ENCODE measurements around the gene ASPRV1.

ASPRV1 gene

DNA sequence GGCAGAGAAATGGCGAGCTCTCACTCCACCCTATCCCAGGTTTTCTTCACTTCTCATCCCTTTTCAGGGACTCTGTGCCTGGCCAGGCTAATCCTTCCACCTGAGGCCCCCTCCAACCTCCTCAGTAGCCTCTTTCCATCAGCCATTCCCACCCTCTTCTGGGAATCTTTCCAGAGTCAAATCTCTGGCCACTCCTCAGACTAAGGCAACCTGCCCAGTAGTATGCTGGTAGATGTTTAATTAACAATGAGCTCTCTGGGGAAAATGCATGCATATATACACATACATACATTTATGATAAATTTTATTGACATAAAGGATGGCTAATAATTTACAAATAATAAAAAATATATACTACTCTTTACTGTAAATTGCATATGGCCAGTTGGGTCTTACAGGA, 11.4 kb upstream of the ASPRV1 start:
- H3K4me3 ChIP-seq (ENCODE audit: low read depth, low read length), result no peak overlapping the region
- no peaks in the 10 kb centered on the region for H3K36me3 ChIP-seq
- TF ChIP-seq, protein P1, sequence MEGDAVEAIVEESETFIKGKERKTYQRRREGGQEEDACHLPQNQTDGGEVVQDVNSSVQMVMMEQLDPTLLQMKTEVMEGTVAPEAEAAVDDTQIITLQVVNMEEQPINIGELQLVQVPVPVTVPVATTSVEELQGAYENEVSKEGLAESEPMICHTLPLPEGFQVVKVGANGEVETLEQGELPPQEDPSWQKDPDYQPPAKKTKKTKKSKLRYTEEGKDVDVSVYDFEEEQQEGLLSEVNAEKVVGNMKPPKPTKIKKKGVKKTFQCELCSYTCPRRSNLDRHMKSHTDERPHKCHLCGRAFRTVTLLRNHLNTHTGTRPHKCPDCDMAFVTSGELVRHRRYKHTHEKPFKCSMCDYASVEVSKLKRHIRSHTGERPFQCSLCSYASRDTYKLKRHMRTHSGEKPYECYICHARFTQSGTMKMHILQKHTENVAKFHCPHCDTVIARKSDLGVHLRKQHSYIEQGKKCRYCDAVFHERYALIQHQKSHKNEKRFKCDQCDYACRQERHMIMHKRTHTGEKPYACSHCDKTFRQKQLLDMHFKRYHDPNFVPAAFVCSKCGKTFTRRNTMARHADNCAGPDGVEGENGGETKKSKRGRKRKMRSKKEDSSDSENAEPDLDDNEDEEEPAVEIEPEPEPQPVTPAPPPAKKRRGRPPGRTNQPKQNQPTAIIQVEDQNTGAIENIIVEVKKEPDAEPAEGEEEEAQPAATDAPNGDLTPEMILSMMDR (IDR thresholded peaks at IDR 0.05; ENCODE audit: low read depth, low read length), result no peak
- H3K27ac ChIP-seq, result no peak overlapping the region
- no peaks in the 10 kb centered on the region for H3K9me3 ChIP-seq (ENCODE audit: severe bottlenecking)
- DNase-seq, result no peak
- no peaks in the 10 kb centered on the region for H3K27me3 ChIP-seq (ENCODE audit: insufficient read depth, low read depth, severe bottlenecking)

DNA sequence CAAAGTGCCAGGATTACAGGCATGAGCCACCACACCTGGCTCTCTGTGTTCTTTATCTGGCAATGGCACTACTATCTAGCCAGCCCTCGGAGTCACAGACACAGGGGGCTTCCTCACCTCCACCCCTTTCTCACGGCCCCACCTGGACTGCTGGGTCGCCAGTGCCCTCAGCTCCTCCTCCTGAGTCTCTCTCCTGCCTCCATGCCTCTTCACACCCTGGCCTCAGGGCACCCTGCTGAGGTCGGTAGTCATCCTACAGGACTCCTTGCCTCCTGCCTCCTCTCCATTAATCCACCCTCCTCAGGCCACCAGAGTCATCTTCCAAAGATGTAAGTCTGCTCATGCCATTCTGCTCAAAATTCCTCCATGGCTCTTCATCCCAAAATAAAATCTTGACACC, 8.6 kb upstream of the ASPRV1 start:
- Histone ChIP-seq H3K36me3 (no peaks in the 10 kb centered on the region), H3K27ac (no peak overlapping the region), H3K9me3 (ENCODE audit: severe bottlenecking) (no peaks in the 10 kb centered on the region), H3K27me3 (ENCODE audit: insufficient read depth, low read depth, severe bottlenecking) (no peaks in the 10 kb centered on the region), H3K4me3 (ENCODE audit: low read depth, low read length) (no peak overlapping the region)
- TF ChIP-seq, protein P1 (IDR thresholded peaks at IDR 0.05; ENCODE audit: low read depth, low read length), result no peak
- no peak for DNase-seq

DNA sequence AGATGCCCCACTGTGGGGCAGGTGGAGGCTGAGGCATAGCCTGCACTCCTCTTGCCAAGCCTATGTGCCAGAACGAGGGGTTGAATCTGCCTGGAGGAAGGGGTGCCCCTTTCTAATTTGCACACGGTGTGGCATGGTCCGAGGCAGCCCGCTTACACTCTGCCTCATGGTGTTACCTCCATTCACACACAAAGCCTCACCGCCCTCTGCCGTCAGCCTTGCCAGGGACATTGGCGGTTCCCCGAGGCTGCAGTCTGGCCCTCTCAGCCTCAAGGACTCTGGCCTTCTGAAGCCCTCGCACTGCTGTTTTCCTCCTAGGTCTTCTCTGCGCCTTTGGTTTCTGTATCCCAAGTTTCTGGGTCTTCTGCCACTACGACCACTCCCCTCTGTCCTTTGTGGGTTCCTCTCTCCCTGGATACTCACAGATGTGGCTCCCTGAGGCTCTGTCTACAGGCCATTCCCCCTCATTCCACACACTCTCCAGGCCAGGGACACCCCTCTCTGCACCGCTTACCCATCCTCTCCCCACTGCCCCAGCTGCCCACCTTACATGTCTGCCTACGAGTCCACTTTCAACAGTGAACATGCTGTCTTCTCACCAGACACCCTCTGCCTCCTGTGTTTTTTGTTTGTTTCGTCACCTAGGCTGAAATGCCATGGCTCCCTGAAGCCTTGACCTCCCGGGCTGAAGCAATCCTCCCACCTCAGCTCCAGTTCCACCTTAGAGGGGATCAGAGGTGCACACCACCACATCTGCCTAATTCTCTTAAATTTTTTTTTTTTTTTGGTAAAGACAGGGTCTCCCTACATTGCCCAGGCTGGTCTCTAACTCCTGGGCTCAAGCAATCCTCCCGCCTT, 7.9 kb upstream of the ASPRV1 start:
- no peak for DNase-seq
- H3K4me3 ChIP-seq (ENCODE audit: low read depth, low read length), result no peak overlapping the region
- H3K36me3 ChIP-seq, result no peaks in the 10 kb centered on the region
- no peaks in the 10 kb centered on the region for H3K9me3 ChIP-seq (ENCODE audit: severe bottlenecking)
- H3K27ac ChIP-seq, result no peak overlapping the region
- TF ChIP-seq, protein P1 (IDR thresholded peaks at IDR 0.05; ENCODE audit: low read depth, low read length), result no peak
- H3K27me3 ChIP-seq (ENCODE audit: insufficient read depth, low read depth, severe bottlenecking), result no peaks in the 10 kb centered on the region

DNA sequence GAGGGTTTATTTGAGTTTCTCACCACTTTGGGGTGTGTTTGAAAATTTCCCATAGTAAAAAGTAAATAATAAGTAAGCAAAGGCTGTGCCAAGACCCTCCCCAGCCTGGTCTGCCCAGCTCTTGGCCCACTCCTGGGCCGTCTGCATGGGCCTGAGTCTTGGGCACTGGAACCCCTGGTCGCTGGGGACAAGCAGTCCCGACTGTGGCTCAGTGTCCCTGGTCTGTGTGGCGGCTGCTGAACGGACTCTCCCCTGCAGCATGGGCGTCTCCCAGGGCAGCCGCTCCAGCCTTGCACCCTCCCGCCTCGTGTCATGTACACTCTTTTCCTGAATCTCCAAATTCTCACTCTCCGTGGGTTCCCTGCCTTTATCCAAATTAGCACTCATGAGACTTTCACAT, 7.2 kb upstream of the ASPRV1 start:
- no peak for DNase-seq
- H3K36me3 ChIP-seq, result no peaks in the 10 kb centered on the region
- no peak overlapping the region for H3K27ac ChIP-seq
- TF ChIP-seq, protein P1 (IDR thresholded peaks at IDR 0.05; ENCODE audit: low read depth, low read length), result no peak
- no peaks in the 10 kb centered on the region for H3K27me3 ChIP-seq (ENCODE audit: insufficient read depth, low read depth, severe bottlenecking)
- no peaks in the 10 kb centered on the region for H3K9me3 ChIP-seq (ENCODE audit: severe bottlenecking)
- H3K4me3 ChIP-seq (ENCODE audit: low read depth, low read length), result no peak overlapping the region

DNA sequence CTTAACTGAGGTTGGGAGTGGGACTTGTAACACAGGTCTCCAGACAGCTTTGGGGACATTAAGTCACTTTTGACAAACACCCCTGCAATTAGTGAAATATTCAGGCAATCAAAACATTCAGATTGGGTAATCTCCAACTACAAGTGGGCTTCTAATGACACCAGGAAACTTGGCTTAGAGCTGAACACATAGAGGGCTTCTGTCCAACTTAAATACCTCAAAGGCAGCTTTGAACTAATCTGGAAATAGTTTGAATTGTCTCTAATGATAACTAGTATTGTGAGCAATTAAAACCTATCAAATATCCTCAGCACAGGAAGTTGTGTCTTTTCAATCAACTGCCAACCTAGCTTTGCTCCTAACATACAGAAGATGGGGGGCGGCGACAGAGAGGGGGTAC, 5.1 kb upstream of the ASPRV1 start:
- no peaks in the 10 kb centered on the region for H3K9me3 ChIP-seq (ENCODE audit: severe bottlenecking)

More for the DNA sequence above, 5.1 kb upstream of the ASPRV1 start:
- TF ChIP-seq, protein P1 (IDR thresholded peaks at IDR 0.05; ENCODE audit: low read depth, low read length), result no peak
- no peaks in the 10 kb centered on the region for H3K36me3 ChIP-seq
- no peak overlapping the region for H3K4me3 ChIP-seq (ENCODE audit: low read depth, low read length)
- no peaks in the 10 kb centered on the region for H3K27me3 ChIP-seq (ENCODE audit: insufficient read depth, low read depth, severe bottlenecking)
- no peak overlapping the region for H3K27ac ChIP-seq
- DNase-seq, result no peak

Measured in WERI-Rb-1 (cell line).